GM21723 (cell line): ENCODE results near the gene PLB1.

Experiments
- ATAC-seq: cut with Tn5 transposase; IDR thresholded peaks from one replicate; pipeline ENCODE4 v1.9.1; 2021; ENCODE audit warnings: mild to moderate bottlenecking, moderate library complexity; ENCODE audit not compliant: unreplicated experiment

The PLB1 gene

DNA sequence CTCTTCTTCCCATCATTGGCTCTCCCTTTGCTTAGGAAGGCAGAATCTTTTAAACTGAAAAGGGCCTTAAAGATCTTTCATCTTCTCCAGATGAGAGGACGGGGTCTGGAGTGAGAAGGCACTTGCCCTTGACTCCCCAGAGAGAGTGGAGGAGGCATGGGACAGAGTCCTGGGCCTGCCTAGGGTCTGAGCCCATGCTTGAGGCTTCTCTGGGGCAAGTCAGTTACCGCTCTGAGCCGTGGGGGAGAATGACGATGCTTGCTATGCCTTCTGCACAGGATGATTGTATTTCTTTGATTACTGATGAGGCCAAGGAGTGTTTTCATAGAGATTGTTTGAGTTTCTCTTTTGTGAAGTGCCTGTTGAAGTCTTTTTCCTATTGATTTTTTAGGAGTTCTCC, 921 bp downstream of the PLB1 start:
- no peak for ATAC-seq

DNA sequence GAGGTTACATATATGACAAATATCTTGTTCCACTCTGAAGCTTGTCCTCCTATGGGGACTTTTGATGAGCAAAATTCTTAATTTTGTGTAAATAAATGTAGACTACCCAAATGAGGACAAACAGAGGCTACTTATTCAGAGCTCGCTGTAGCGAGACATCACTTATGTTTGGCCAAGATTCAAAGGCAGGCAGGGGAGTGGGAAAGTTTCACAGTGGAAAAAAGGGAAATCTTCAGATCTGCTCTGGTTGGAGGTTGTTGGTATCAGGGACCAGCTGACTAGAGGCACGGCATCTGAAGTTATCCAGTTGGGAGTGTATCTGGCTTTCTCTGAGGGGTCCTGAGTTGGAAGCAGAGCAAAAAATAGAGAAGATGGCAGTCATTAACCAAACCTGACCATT, 1.3 kb downstream of the PLB1 start:
- no peak for ATAC-seq

- ATAC-seq: no peak
These were observed 3.4 kb downstream of the PLB1 start for GRCh38 chr2:28499282-28499681.

- ATAC-seq: no peak
These were observed 9.5 kb downstream of the PLB1 start for GRCh38 chr2:28505361-28505760.

GRCh38 chr2:28506112-28506910, 10.5 kb downstream of the PLB1 start:
- ATAC-seq: no peak

GRCh38 chr2:28507796-28508764, 12.2 kb downstream of the PLB1 start:
- ATAC-seq: no peak

GRCh38 chr2:28509361-28509760, 13.5 kb downstream of the PLB1 start:
- no peak for ATAC-seq

GRCh38 chr2:28510184-28510583, 14.3 kb downstream of the PLB1 start:
- ATAC-seq: no peak

DNA sequence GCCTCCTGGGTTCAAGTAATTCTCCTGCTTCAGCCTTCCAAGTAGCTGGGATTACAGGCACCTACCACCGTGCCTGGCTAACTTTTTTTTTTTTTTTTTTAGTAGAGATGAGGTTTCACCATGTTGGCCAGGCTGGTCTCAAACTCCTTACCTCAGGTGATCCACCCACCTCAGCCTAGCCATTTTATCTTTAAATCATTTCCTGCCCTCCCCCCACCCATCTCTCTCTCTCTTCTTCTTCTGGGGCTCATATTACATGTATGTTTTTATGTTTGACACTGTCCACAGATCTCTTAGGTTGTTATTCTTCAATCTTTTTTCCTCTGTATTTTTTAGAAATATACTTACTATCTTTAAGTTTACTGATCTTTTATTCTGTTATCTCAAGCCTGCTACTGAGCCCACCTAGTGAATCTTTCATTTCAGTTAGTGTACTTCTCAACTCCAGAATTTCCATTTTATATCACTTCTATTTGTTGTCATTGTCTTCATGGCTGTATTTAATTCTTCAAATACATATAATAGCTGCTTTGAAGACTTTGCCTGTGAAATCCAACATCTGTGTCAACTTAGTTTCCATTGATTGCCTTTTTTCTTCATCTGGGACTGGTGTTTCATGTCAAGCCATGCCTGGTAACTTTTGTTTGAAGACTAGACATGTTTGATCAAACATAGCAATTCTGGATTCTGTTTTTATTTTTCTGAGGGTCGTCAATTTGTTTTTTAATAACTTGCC, 16.2 kb downstream of the PLB1 start:
- ATAC-seq: no peak

DNA sequence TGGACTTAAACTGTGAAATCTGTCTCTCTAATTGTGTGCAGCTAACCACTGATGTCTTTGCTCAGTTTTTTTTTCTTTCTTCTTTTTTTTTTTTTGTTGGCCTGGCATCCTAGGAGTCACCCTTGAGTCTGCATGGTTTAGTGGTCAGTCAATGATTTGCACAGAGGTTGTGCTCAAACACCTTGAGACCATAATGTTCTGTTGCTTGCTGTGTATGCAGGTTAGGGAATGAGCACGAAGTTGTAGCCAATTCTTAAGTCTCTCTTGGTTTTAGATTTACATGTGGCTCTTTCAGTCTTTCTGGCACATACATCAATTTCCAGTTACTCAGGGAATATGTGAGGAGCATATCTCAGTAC, 16.7 kb downstream of the PLB1 start:
- no peak for ATAC-seq

GRCh38 chr2:28513097-28513496, 17.2 kb downstream of the PLB1 start:
- no peak for ATAC-seq

GRCh38 chr2:28515176-28515751, 19.4 kb downstream of the PLB1 start:
- no peak for ATAC-seq

DNA sequence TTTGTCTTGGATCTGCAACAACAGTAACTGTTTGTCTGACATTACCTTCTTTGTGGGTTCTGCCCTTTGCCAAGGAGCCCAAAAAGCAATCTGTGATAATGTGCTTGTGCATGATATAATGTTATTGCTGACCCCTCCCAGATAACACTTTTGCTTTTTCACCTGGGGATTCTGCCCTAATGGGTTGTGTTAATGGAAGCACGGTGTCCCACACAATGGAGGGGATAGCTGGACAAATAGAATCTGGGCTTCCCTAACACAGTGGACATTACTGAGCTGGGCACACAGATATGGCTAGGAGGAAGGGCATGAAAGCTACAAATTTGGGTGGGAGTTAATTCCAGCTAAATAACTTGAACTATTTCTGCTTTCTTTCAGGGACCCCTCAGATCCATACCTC, 20.6 kb downstream of the PLB1 start:
- ATAC-seq: no peak

DNA sequence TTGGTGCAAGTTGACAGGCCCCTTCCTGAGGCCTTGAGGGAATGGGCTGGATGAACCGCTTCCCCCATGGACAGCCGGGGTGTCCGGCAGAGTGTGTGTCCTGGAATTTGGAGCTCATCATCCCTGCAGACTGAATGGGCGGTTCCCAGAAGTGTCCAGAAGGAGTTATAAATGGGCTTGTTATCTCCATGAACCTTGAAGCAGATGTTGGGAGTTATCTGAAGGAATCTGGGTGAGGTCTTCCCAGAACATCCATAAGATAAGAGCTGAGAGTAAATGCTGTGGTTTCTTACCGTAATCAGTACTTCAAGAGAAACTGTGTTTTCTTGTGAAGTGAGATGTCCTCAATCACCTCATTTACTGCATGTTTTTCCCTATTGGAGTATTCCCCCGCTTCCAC, 21.1 kb downstream of the PLB1 start:
- ATAC-seq: no peak

- ATAC-seq: no peak
These were observed 25.8 kb downstream of the PLB1 start for GRCh38 chr2:28521663-28522062.

- ATAC-seq: no peak
These were observed 26.6 kb downstream of the PLB1 start for GRCh38 chr2:28522481-28522880.

- no peak for ATAC-seq
These were observed 28.0 kb downstream of the PLB1 start for GRCh38 chr2:28523902-28524301.

DNA sequence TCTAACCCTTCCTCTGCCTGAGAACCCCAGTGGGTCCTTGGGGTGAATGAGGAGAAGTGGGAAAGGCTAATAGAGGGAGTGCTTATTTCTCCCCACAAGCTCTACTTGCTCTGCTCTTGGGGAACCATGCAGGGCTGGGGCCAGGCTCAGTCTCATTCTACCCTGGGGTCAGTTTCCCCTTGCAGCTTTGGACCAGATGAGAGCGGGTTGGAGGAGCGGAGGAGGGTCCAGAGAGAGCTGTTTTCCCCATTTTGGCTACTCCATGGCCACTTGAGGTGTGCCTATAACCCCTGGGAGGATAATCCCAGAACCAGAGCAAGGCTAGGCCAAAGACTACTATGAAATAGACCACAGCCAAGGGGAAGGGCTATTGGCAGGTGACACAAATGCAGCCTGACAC, 29.6 kb downstream of the PLB1 start:
- ATAC-seq: no peak

- ATAC-seq: no peak
These were observed 30.8 kb downstream of the PLB1 start for GRCh38 chr2:28526527-28527132.

- no peak for ATAC-seq
These were observed 31.3 kb downstream of the PLB1 start for GRCh38 chr2:28527196-28527595.

- no peak for ATAC-seq
These were observed 32.3 kb downstream of the PLB1 start for GRCh38 chr2:28528206-28528605.
